HFFc6 (cell line): ENCODE results near the gene CRTAC1. TPM values are rescaled to one million over a fixed set of nuclear protein-coding genes. Genes with fewer than 3 reads are reported as not detected.
A peak's percentile ranks its signal among the peaks of the same experiment; 100 is the strongest.

Experiments
- DNase-seq: peaks from one replicate; pipeline ENCODE4 v3.0.0-alpha.2; 2018
- H3K27ac Mint-ChIP-seq: 2 replicates; pipeline ENCODE4 v1.8.0; 2020; ENCODE audit warnings: mild to moderate bottlenecking, mixed read lengths
- H3K27me3 Mint-ChIP-seq: 2 replicates; pipeline ENCODE4 v1.8.0; 2021; ENCODE audit warnings: mild to moderate bottlenecking, moderate library complexity, mixed read lengths; ENCODE audit not compliant: insufficient read depth
- H3K36me3 Mint-ChIP-seq: 2 replicates; pipeline ENCODE4 v1.8.0; 2021; ENCODE audit warnings: low read depth, mixed read lengths
- H3K4me1 Mint-ChIP-seq: 2 replicates; pipeline ENCODE4 v1.8.0; 2020; ENCODE audit warnings: low read depth, mixed read lengths
- H3K4me3 Mint-ChIP-seq: 2 replicates; pipeline ENCODE4 v1.8.0; 2020; ENCODE audit warnings: mild to moderate bottlenecking, moderate library complexity, mixed read lengths
- H3K9me3 Mint-ChIP-seq: 2 replicates; pipeline ENCODE4 v1.8.0; 2020; ENCODE audit warnings: mild to moderate bottlenecking, mixed read lengths
- total RNA-seq, 6 experiments: library from RNA; stranded (reverse); fragmentation: NEBNext Ultra II Directional; extraction: Animal tissue kit (Norgen Biotek cat#: 25700); gene quantifications; 2 replicates in 1 of 6; 3 replicates in 5 of 6; pipeline ENCODE4 v1.2.3, GENCODE V29; 2021
- TF ChIP-seq, protein P1 (sequence below): fragments of 200-600 bp; sonication (generic); IDR thresholded peaks from 2 replicates; pipeline ENCODE4 v1.5.0; 2021; ENCODE audit warnings: antibody characterized with exemption, mild to moderate bottlenecking

The CRTAC1 gene
- total RNA-seq, 6 experiments from 2014 or later = not detected

GRCh38 chr10:97861924-97862323 lies 168.5 kb downstream of the CRTAC1 start:
- TF ChIP-seq, protein P1, sequence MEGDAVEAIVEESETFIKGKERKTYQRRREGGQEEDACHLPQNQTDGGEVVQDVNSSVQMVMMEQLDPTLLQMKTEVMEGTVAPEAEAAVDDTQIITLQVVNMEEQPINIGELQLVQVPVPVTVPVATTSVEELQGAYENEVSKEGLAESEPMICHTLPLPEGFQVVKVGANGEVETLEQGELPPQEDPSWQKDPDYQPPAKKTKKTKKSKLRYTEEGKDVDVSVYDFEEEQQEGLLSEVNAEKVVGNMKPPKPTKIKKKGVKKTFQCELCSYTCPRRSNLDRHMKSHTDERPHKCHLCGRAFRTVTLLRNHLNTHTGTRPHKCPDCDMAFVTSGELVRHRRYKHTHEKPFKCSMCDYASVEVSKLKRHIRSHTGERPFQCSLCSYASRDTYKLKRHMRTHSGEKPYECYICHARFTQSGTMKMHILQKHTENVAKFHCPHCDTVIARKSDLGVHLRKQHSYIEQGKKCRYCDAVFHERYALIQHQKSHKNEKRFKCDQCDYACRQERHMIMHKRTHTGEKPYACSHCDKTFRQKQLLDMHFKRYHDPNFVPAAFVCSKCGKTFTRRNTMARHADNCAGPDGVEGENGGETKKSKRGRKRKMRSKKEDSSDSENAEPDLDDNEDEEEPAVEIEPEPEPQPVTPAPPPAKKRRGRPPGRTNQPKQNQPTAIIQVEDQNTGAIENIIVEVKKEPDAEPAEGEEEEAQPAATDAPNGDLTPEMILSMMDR = no peak
- Mint-ChIP-seq H3K4me3 (no peak overlapping the region), H3K27ac (no peak overlapping the region), H3K36me3 (no peaks in the 10 kb centered on the region), H3K4me1 (peaks cover 22% of the 10 kb centered on the region), H3K27me3 (peaks cover 16% of the 10 kb centered on the region), H3K9me3 (no peaks in the 10 kb centered on the region)
- DNase-seq = no peak

DNA sequence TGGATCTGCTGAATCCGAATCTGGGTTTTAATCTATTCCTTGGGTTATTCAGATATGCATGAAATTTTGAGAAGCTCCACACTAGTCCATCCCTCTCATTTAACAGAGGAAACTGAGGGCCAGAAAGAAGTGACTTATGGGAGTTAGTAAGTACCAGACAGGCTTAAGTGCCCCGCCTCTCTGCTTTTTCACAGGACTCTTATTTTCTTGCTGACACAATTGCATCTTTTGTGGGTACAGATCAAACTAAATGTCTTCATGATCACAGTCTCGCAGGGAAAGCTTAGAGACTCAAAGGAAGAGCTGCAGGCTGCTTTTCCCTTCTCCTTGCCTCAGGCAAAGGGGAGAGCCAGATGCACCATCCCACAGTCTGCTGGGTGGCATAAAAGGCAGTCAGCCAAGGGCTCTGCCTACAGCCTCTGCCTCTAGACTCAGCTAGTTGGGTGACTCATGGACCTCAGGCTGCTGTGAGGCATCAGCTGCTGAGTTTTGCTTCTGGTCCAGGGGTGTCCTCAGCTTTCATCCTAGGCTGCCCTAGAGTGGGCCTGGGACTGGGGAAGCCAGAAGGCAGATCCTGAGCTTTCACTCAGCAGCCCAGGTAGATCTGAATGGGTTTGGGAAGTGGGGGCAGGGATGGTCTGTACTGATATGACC lies 169.2 kb downstream of the CRTAC1 start:
- Mint-ChIP-seq H3K4me3 (no peak overlapping the region), H3K27ac (no peak overlapping the region; the same call in 1 of the 2 replicates), H3K27me3 (peaks cover 16% of the 10 kb centered on the region), H3K4me1 (peaks cover 22% of the 10 kb centered on the region), H3K36me3 (no peaks in the 10 kb centered on the region), H3K9me3 (no peaks in the 10 kb centered on the region)
- peak; percentile 89 for DNase-seq
- TF ChIP-seq, protein P1 = no peak

GRCh38 chr10:97858001-97858439 lies 172.4 kb downstream of the CRTAC1 start:
- Mint-ChIP-seq H3K9me3 (no peaks in the 10 kb centered on the region), H3K27me3 (peaks cover 5% of the 10 kb centered on the region), H3K4me3 (no peak overlapping the region), H3K27ac (no peak overlapping the region), H3K4me1 (peaks cover 22% of the 10 kb centered on the region), H3K36me3 (no peaks in the 10 kb centered on the region)
- TF ChIP-seq, protein P1 = no peak
- peak; percentile 16 for DNase-seq

DNA sequence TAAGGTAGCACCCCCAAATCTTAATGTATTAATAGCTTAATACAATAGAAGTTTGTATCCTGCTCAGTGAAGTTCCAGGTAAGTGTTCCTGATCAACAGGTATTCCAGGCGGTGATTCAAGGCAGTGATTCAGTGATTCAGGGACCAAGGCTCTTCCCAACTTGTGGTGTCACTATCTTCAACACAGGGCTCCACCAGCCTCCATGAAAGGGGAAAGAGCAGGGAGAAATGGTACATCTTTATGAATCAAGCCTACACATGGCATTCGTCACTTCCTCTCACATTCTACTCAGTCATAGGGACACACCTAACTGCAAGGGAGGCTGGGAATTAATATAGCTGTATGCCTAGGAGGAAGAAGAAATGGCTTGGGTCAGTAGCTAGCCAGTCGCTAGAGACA lies 175.7 kb downstream of the CRTAC1 start:
- TF ChIP-seq, protein P1 = no peak
- Mint-ChIP-seq H3K9me3 (no peaks in the 10 kb centered on the region), H3K27ac (no peak overlapping the region), H3K27me3 (peaks cover 20% of the 10 kb centered on the region), H3K4me1 (peaks cover 15% of the 10 kb centered on the region), H3K36me3 (no peaks in the 10 kb centered on the region), H3K4me3 (no peak overlapping the region)
- no peak for DNase-seq

DNA sequence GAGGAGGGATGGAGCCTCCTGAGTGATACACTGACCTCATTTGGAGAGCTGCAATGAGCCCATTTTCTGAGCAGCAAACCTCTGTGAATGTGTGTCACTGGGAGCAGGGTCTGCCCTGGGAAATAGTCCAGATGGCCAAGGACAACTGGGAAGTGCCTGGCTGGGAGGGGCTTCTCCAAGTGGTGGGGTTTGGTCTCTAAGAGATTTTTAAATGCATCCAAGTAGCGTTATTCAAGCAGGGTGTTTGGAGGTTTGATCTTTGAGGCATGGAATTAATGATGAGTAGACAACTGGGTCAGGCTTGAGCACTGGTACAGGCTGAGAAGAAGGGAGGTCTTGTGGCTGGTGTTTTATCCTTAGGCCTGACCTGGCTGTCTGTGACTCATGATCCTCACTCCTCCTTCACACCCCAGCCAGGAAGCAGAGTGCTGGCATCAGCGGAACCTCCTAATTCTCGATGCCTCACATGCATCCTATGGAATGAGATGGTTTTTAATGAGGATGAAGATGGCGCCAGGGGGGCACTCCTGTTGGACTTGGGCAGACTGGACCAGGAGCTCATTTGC lies 177.5 kb downstream of the CRTAC1 start:
- Mint-ChIP-seq H3K36me3 (no peaks in the 10 kb centered on the region), H3K27ac (no peak overlapping the region), H3K4me1 (peaks cover 9% of the 10 kb centered on the region), H3K27me3 (peaks cover 21% of the 10 kb centered on the region), H3K4me3 (no peak overlapping the region), H3K9me3 (no peaks in the 10 kb centered on the region)
- no peak for DNase-seq
- TF ChIP-seq, protein P1 = no peak
